NOMO-1 treated with DMSO at 0.1 percent for 48 hours (cell line): ENCODE data around the gene LDLRAD2.

Source experiments
- DNase-seq: peaks from one replicate; lab custom pipeline; 2025; ENCODE audit not compliant: unreplicated experiment; lab: John Stamatoyannopoulos, UW

LDLRAD2 gene

GRCh38 chr1:21842606-21843162 lies 30.6 kb downstream of the LDLRAD2 start:
- DNase-seq, result no peak

- DNase-seq, result no peak
Observed at GRCh38 chr1:21843208-21843607, 31.1 kb downstream of the LDLRAD2 start.

GRCh38 chr1:21843996-21844395 lies 31.9 kb downstream of the LDLRAD2 start:
- DNase-seq, result no peak

GRCh38 chr1:21845646-21846641 lies 33.9 kb downstream of the LDLRAD2 start:
- DNase-seq, result no peak

GRCh38 chr1:21847223-21848205 lies 35.4 kb downstream of the LDLRAD2 start:
- no peak for DNase-seq

GRCh38 chr1:21848524-21849174 lies 36.6 kb downstream of the LDLRAD2 start:
- DNase-seq, result no peak

- DNase-seq, result no peak
Observed at GRCh38 chr1:21849909-21850576, 38.0 kb downstream of the LDLRAD2 start.

- DNase-seq, result no peak
Observed at GRCh38 chr1:21851430-21852250, 39.6 kb downstream of the LDLRAD2 start.

GRCh38 chr1:21852282-21853130 lies 40.4 kb downstream of the LDLRAD2 start:
- DNase-seq, result peak; percentile 70

- no peak for DNase-seq
Observed at GRCh38 chr1:21853131-21853427, 41.0 kb downstream of the LDLRAD2 start.

- no peak for DNase-seq
Observed at GRCh38 chr1:21854090-21854750, 42.2 kb downstream of the LDLRAD2 start.

- no peak for DNase-seq
Observed at GRCh38 chr1:21854751-21855131, 42.7 kb downstream of the LDLRAD2 start.

GRCh38 chr1:21855257-21856096 lies 43.4 kb downstream of the LDLRAD2 start:
- no peak for DNase-seq

- no peak for DNase-seq
Observed at GRCh38 chr1:21857142-21857839, 45.2 kb downstream of the LDLRAD2 start.

GRCh38 chr1:21857840-21858670 lies 46.0 kb downstream of the LDLRAD2 start:
- DNase-seq, result no peak
